SK-N-SH (cell line): ENCODE measurements around the gene KLHL42.

ENCODE experiments used
- CTCF ChIP-seq: fragments of 200-600 bp; sonication (generic); IDR thresholded peaks from 2 replicates; pipeline ENCODE4 v1.6.1; 2017; ENCODE audit warnings: antibody characterized with exemption, mild to moderate bottlenecking, moderate library complexity
- JUND ChIP-seq: IDR thresholded peaks from 2 replicates; pipeline ENCODE4 v1.4.0; 2012
- REST ChIP-seq: IDR thresholded peaks from 2 replicates; pipeline ENCODE4 v1.6.1; 2012; ENCODE audit warnings: mild to moderate bottlenecking, low read depth, low read length, moderate library complexity
- TAF1 ChIP-seq: IDR thresholded peaks from 2 replicates; pipeline ENCODE4 v1.6.1; 2012; ENCODE audit warnings: low read depth, mild to moderate bottlenecking, low read length, moderate library complexity, borderline replicate concordance

GRCh38 chr12:27800819-27801218 lies 20.8 kb downstream of the KLHL42 start:
- no peak for TF ChIP-seq CTCF
- no peak for TF ChIP-seq TAF1
- TF ChIP-seq JUND: no peak
- TF ChIP-seq REST: no peak
